GM23338 (cell line): ENCODE results near the gene HEXD. TPM values are rescaled to one million over a fixed set of nuclear protein-coding genes. Genes with fewer than 3 reads are reported as not detected.

Experiments used
- ATAC-seq: fragments of 200-7000 bp; cut with Tn5 transposase; 3 replicates; pipeline ENCODE4 v1.9.1; 2020
- DNase-seq: peaks from one replicate; pipeline ENCODE4 v3.0.0-alpha.2; 2015; ENCODE audit warnings: low spot score
- H2AFZ ChIP-seq: fragments of 200-600 bp; sonication (generic); 2 replicates; pipeline ENCODE4 v1.8.0; 2016; ENCODE audit warnings: antibody characterized with exemption, mild to moderate bottlenecking, moderate library complexity
- H3F3A ChIP-seq: fragments of 200-600 bp; sonication (generic); replicated peaks from 2 replicates; pipeline ENCODE4 v1.8.0; 2017; ENCODE audit warnings: antibody characterized with exemption, mixed run types, low read depth
- H3K27ac ChIP-seq: fragments of 200-600 bp; sonication (generic); 2 replicates; pipeline ENCODE4 v1.6.1; 2016; ENCODE audit warnings: low read depth
- H3K27me3 ChIP-seq: fragments of 200-600 bp; sonication (generic); 2 replicates; pipeline ENCODE4 v1.8.0; 2016; ENCODE audit warnings: mild to moderate bottlenecking, mixed run types, moderate library complexity; ENCODE audit not compliant: insufficient read depth
- H3K36me3 ChIP-seq: fragments of 200-600 bp; sonication (generic); 2 replicates; pipeline ENCODE4 v1.8.0; 2016; ENCODE audit warnings: mild to moderate bottlenecking; ENCODE audit not compliant: insufficient read depth
- H3K4me1 ChIP-seq: fragments of 200-600 bp; sonication (generic); 2 replicates; pipeline ENCODE4 v1.8.0; 2016; ENCODE audit warnings: mild to moderate bottlenecking, moderate library complexity; ENCODE audit not compliant: insufficient read depth
- H3K4me2 ChIP-seq: fragments of 200-600 bp; sonication (generic); 2 replicates; pipeline ENCODE4 v1.7.1; 2017; ENCODE audit warnings: mixed run types
- H3K4me3 ChIP-seq: fragments of 200-600 bp; sonication (generic); 2 replicates; pipeline ENCODE4 v1.6.1; 2016; ENCODE audit warnings: mixed run types
- H3K79me2 ChIP-seq: fragments of 200-600 bp; sonication (generic); replicated peaks from 2 replicates; pipeline ENCODE4 v1.8.0; 2017; ENCODE audit warnings: mild to moderate bottlenecking; ENCODE audit not compliant: insufficient read depth
- H3K9me2 ChIP-seq: fragments of 200-600 bp; sonication (generic); 2 replicates; pipeline ENCODE4 v1.8.0; 2017; ENCODE audit not compliant: insufficient read depth
- H4K20me1 ChIP-seq: fragments of 200-600 bp; sonication (generic); replicated peaks from 2 replicates; pipeline ENCODE4 v1.8.0; 2017; ENCODE audit warnings: mild to moderate bottlenecking; ENCODE audit not compliant: insufficient read depth
- H3K27ac Mint-ChIP-seq: 2 replicates; pipeline ENCODE4 v1.8.0; 2020; ENCODE audit warnings: inconsistent platforms, mild to moderate bottlenecking, moderate library complexity, mixed read lengths
- H3K27me3 Mint-ChIP-seq: 3 replicates; pipeline ENCODE4 v1.8.0; 2022; ENCODE audit warnings: low read depth, mild to moderate bottlenecking, moderate library complexity, mixed read lengths, inconsistent platforms; ENCODE audit not compliant: insufficient read depth, poor library complexity
- H3K36me3 Mint-ChIP-seq: 3 replicates; pipeline ENCODE4 v1.8.0; 2021; ENCODE audit warnings: low read depth, mild to moderate bottlenecking, inconsistent platforms, moderate library complexity, mixed read lengths
- H3K4me1 Mint-ChIP-seq: 3 replicates; pipeline ENCODE4 v1.8.0; 2020; ENCODE audit warnings: mild to moderate bottlenecking, inconsistent platforms, mixed read lengths
- H3K4me3 Mint-ChIP-seq: 3 replicates; pipeline ENCODE4 v1.8.0; 2021; ENCODE audit warnings: moderate library complexity, mild to moderate bottlenecking, inconsistent platforms, mixed read lengths
- H3K9me3 Mint-ChIP-seq: 3 replicates; pipeline ENCODE4 v1.8.0; 2020; ENCODE audit warnings: moderate library complexity, mild to moderate bottlenecking, inconsistent platforms, mixed read lengths
- CREB1 ChIP-seq: fragments of 250-450 bp; sonication (Bioruptor Pico); IDR thresholded peaks from 2 replicates; pipeline ENCODE4 v1.5.0; 2020; ENCODE audit warnings: low read depth, mild to moderate bottlenecking, moderate library complexity
- ETS1 ChIP-seq: IDR thresholded peaks from 2 replicates; pipeline ENCODE4 v1.6.1; 2016; ENCODE audit warnings: antibody characterized with exemption
- EZH2 ChIP-seq: fragments of 200-600 bp; sonication (generic); IDR thresholded peaks from one replicate; pipeline ENCODE4 v1.8.0; 2017; ENCODE audit warnings: antibody characterized with exemption, mild to moderate bottlenecking, low read depth; ENCODE audit not compliant: unreplicated experiment
- EZH2phosphoT487 ChIP-seq: fragments of 200-600 bp; sonication (generic); IDR thresholded peaks from one replicate; pipeline ENCODE4 v1.8.1; 2018; ENCODE audit warnings: antibody characterized with exemption; ENCODE audit not compliant: unreplicated experiment
- JUNB ChIP-seq: IDR thresholded peaks from one replicate; pipeline ENCODE4 v1.6.1; 2016; ENCODE audit warnings: antibody characterized with exemption; ENCODE audit not compliant: unreplicated experiment
- NANOG ChIP-seq: IDR thresholded peaks from 2 replicates; pipeline ENCODE4 v1.6.1; 2016; ENCODE audit warnings: antibody characterized with exemption, borderline replicate concordance
- POLR2AphosphoS5 ChIP-seq: IDR thresholded peaks from 2 replicates; pipeline ENCODE4 v1.6.1; 2016; ENCODE audit warnings: antibody characterized with exemption, low read depth
- STAT1 ChIP-seq: IDR thresholded peaks from one replicate; pipeline ENCODE4 v1.6.1; 2016; ENCODE audit warnings: antibody characterized with exemption; ENCODE audit not compliant: unreplicated experiment
- ZNF114 ChIP-seq: fragments of 250-450 bp; sonication (Bioruptor Pico); IDR thresholded peaks from 2 replicates; pipeline ENCODE4 v1.5.0; 2020; ENCODE audit warnings: mild to moderate bottlenecking, moderate library complexity
- ZNF331 ChIP-seq: fragments of 250-450 bp; sonication (Bioruptor Pico); IDR thresholded peaks from 2 replicates; pipeline ENCODE4 v1.5.0; 2020; ENCODE audit warnings: low read depth, mild to moderate bottlenecking, moderate library complexity
- polyA plus RNA-seq: library from polyadenylated mRNA; unstranded; fragments of >200 nt; fragmentation: Nextera tagmentation; extraction: Ambion mirVana; gene quantifications from 2 replicates; pipeline ENCODE4 v1.2.1, GENCODE V29; 2016
- total RNA-seq: library from RNA; depleted of rRNA; stranded (reverse); fragments of >200 nt; shearing (Covaris generic); gene quantifications from 2 replicates; pipeline ENCODE4 v1.2.3, GENCODE V29; 2014
- TF ChIP-seq, protein P1 (sequence below): IDR thresholded peaks from one replicate; pipeline ENCODE4 v1.6.1; 2018; ENCODE audit warnings: antibody characterized with exemption; ENCODE audit not compliant: unreplicated experiment
- TF ChIP-seq, protein P2 (sequence below): fragments of 250-450 bp; sonication (Bioruptor Pico); IDR thresholded peaks from 2 replicates; pipeline ENCODE4 v1.5.0; 2020; ENCODE audit warnings: mild to moderate bottlenecking, moderate library complexity
- TF ChIP-seq, protein P3 (sequence below), 2 experiments: fragments of 200-600 bp in 1 of 2; sonication (generic) in 1 of 2; conservative IDR thresholded peaks; 2 replicates each; pipeline versions ENCODE4 v1.5.1 to v1.6.1; 2016 to 2017; ENCODE audit warnings: antibody characterized with exemption in 2 of 2, low read depth in 2 of 2, mild to moderate bottlenecking in 2 of 2, moderate library complexity in 1 of 2

HEXD gene
- total and polyA plus RNA-seq, 2 experiments from 2014 or later = 11.9 to 31.1 TPM

- DNase-seq (no peak), ATAC-seq (no peak)
- no peak for TF ChIP-seq ZNF331 (CRISPR knock-in tag)
- TF ChIP-seq CREB1 (CRISPR knock-in tag) = no peak
- no peak for TF ChIP-seq ETS1
- TF ChIP-seq, protein P1, sequence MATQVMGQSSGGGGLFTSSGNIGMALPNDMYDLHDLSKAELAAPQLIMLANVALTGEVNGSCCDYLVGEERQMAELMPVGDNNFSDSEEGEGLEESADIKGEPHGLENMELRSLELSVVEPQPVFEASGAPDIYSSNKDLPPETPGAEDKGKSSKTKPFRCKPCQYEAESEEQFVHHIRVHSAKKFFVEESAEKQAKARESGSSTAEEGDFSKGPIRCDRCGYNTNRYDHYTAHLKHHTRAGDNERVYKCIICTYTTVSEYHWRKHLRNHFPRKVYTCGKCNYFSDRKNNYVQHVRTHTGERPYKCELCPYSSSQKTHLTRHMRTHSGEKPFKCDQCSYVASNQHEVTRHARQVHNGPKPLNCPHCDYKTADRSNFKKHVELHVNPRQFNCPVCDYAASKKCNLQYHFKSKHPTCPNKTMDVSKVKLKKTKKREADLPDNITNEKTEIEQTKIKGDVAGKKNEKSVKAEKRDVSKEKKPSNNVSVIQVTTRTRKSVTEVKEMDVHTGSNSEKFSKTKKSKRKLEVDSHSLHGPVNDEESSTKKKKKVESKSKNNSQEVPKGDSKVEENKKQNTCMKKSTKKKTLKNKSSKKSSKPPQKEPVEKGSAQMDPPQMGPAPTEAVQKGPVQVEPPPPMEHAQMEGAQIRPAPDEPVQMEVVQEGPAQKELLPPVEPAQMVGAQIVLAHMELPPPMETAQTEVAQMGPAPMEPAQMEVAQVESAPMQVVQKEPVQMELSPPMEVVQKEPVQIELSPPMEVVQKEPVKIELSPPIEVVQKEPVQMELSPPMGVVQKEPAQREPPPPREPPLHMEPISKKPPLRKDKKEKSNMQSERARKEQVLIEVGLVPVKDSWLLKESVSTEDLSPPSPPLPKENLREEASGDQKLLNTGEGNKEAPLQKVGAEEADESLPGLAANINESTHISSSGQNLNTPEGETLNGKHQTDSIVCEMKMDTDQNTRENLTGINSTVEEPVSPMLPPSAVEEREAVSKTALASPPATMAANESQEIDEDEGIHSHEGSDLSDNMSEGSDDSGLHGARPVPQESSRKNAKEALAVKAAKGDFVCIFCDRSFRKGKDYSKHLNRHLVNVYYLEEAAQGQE = no peak
- TF ChIP-seq EZH2phosphoT487 = no peak
- TF ChIP-seq JUNB = no peak
- TF ChIP-seq, protein P2, sequence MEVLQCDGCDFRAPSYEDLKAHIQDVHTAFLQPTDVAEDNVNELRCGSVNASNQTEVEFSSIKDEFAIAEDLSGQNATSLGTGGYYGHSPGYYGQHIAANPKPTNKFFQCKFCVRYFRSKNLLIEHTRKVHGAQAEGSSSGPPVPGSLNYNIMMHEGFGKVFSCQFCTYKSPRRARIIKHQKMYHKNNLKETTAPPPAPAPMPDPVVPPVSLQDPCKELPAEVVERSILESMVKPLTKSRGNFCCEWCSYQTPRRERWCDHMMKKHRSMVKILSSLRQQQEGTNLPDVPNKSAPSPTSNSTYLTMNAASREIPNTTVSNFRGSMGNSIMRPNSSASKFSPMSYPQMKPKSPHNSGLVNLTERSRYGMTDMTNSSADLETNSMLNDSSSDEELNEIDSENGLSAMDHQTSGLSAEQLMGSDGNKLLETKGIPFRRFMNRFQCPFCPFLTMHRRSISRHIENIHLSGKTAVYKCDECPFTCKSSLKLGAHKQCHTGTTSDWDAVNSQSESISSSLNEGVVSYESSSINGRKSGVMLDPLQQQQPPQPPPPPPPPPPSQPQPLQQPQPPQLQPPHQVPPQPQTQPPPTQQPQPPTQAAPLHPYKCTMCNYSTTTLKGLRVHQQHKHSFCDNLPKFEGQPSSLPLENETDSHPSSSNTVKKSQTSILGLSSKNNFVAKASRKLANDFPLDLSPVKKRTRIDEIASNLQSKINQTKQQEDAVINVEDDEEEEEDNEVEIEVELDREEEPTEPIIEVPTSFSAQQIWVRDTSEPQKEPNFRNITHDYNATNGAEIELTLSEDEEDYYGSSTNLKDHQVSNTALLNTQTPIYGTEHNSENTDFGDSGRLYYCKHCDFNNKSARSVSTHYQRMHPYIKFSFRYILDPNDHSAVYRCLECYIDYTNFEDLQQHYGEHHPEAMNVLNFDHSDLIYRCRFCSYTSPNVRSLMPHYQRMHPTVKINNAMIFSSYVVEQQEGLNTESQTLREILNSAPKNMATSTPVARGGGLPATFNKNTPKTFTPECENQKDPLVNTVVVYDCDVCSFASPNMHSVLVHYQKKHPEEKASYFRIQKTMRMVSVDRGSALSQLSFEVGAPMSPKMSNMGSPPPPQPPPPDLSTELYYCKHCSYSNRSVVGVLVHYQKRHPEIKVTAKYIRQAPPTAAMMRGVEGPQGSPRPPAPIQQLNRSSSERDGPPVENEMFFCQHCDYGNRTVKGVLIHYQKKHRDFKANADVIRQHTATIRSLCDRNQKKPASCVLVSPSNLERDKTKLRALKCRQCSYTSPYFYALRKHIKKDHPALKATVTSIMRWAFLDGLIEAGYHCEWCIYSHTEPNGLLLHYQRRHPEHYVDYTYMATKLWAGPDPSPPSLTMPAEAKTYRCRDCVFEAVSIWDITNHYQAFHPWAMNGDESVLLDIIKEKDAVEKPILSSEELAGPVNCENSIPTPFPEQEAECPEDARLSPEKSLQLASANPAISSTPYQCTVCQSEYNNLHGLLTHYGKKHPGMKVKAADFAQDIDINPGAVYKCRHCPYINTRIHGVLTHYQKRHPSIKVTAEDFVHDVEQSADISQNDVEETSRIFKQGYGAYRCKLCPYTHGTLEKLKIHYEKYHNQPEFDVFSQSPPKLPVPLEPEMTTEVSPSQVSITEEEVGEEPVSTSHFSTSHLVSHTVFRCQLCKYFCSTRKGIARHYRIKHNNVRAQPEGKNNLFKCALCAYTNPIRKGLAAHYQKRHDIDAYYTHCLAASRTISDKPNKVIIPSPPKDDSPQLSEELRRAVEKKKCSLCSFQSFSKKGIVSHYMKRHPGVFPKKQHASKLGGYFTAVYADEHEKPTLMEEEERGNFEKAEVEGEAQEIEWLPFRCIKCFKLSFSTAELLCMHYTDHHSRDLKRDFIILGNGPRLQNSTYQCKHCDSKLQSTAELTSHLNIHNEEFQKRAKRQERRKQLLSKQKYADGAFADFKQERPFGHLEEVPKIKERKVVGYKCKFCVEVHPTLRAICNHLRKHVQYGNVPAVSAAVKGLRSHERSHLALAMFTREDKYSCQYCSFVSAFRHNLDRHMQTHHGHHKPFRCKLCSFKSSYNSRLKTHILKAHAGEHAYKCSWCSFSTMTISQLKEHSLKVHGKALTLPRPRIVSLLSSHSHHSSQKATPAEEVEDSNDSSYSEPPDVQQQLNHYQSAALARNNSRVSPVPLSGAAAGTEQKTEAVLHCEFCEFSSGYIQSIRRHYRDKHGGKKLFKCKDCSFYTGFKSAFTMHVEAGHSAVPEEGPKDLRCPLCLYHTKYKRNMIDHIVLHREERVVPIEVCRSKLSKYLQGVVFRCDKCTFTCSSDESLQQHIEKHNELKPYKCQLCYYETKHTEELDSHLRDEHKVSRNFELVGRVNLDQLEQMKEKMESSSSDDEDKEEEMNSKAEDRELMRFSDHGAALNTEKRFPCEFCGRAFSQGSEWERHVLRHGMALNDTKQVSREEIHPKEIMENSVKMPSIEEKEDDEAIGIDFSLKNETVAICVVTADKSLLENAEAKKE (CRISPR knock-in tag) = no peak
- no peak for TF ChIP-seq STAT1
- TF ChIP-seq, protein P3, sequence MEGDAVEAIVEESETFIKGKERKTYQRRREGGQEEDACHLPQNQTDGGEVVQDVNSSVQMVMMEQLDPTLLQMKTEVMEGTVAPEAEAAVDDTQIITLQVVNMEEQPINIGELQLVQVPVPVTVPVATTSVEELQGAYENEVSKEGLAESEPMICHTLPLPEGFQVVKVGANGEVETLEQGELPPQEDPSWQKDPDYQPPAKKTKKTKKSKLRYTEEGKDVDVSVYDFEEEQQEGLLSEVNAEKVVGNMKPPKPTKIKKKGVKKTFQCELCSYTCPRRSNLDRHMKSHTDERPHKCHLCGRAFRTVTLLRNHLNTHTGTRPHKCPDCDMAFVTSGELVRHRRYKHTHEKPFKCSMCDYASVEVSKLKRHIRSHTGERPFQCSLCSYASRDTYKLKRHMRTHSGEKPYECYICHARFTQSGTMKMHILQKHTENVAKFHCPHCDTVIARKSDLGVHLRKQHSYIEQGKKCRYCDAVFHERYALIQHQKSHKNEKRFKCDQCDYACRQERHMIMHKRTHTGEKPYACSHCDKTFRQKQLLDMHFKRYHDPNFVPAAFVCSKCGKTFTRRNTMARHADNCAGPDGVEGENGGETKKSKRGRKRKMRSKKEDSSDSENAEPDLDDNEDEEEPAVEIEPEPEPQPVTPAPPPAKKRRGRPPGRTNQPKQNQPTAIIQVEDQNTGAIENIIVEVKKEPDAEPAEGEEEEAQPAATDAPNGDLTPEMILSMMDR (conservative IDR thresholded peaks at IDR 0.05; ENCODE audit: low read depth in 2 of 2) = no peak
- no peak for TF ChIP-seq EZH2
- TF ChIP-seq ZNF114 (CRISPR knock-in tag) = no peak
- no peak for TF ChIP-seq POLR2AphosphoS5
- no peak for TF ChIP-seq NANOG
- Mint-ChIP-seq H3K9me3 (no peaks in the 10 kb centered on the region), H3K36me3 (peaks cover 43% of the 10 kb centered on the region), H3K27me3 (peaks cover 2% of the 10 kb centered on the region), H3K4me1 (no peaks in the 10 kb centered on the region), H3K4me3 (no peak overlapping the region), H3K27ac (no peak overlapping the region)
- H3K4me2 ChIP-seq = no peak overlapping the region
- H3K79me2 ChIP-seq = no peaks in the 10 kb centered on the region
- H3K36me3 ChIP-seq = no peaks in the 10 kb centered on the region
- H3K4me1 ChIP-seq = no peaks in the 10 kb centered on the region
- H3K9me2 ChIP-seq = no peaks in the 10 kb centered on the region
- no peaks in the 10 kb centered on the region for H3F3A ChIP-seq
- no peak overlapping the region for H3K27ac ChIP-seq
- H4K20me1 ChIP-seq = no peaks in the 10 kb centered on the region; the same call in 1 of the 2 replicates
- H2AFZ ChIP-seq = no peak overlapping the region
- no peak overlapping the region for H3K4me3 ChIP-seq
- H3K27me3 ChIP-seq = no peaks in the 10 kb centered on the region
Observed at GRCh38 chr17:82477934-82478333, 59.8 kb downstream of the HEXD start.
